ENCODE measurements around the gene GAA. TPM values are rescaled to one million over a fixed set of nuclear protein-coding genes. Genes with fewer than 3 reads are reported as not detected.

The GAA gene
- polyA plus RNA-seq, 1 experiment, result 5.7 TPM

GRCh38 chr17:80169107-80169506 is 67.7 kb downstream of the GAA start:
- no peak for TF ChIP-seq CTCF (IDR thresholded peaks at IDR 0.05; ENCODE audit: insufficient read depth, low read depth, low read length)
- DNase-seq (ENCODE audit: low read depth), result no peak
- CTCF ChIA-PET, result no interaction called here
- Histone ChIP-seq H3K27me3 (ENCODE audit: control insufficient read depth, insufficient read depth, low read length) (peaks cover 4% of the 10 kb centered on the region), H3K4me3 (ENCODE audit: low read depth, low read length) (no peak overlapping the region), H3K36me3 (ENCODE audit: control insufficient read depth, insufficient read depth, low read length) (no peaks in the 10 kb centered on the region)
- POLR2A ChIA-PET, result no interaction called here

Small RNA genes lying within 50 kb of the gene (small RNA-seq; reads per million reads assigned to genes)
- gene AC087741.2 (ENCODE audit: insufficient read length, low read depth, low replicate concordance), result not detected
- not detected for gene MIR1268B (ENCODE audit: insufficient read length, low read depth, low replicate concordance)

Other genes with a start within 250 kb of the GAA start
- 8.4 and 9.0 TPM in 2 replicates for gene TBC1D16, start 65.7 kb upstream of the GAA start, polyA plus RNA-seq (2011; rRNA removed)
- gene CCDC40, start 64.9 kb upstream of the GAA start, polyA plus RNA-seq (2011; rRNA removed), result 2.3 and 3.1 TPM in 2 replicates
- 89.0 and 89.4 TPM in 2 replicates for gene EIF4A3, start 45.5 kb downstream of the GAA start, polyA plus RNA-seq (2011; rRNA removed)
- gene CARD14, start 68.4 kb downstream of the GAA start, polyA plus RNA-seq (2011; rRNA removed), result not detected in 2 replicates
- gene SGSH, start 118.8 kb downstream of the GAA start, polyA plus RNA-seq (2011; rRNA removed), result 26.3 and 44.4 TPM in 2 replicates
- gene SLC26A11, start 118.8 kb downstream of the GAA start, polyA plus RNA-seq (2011; rRNA removed), result 10.6 and 17.1 TPM in 2 replicates
- 38.2 and 53.1 TPM in 2 replicates for gene RNF213, start 159.3 kb downstream of the GAA start, polyA plus RNA-seq (2011; rRNA removed)